Breast epithelium (tissue), 3 donors: Measurements from ENCODE around the gene PHF21A.

ENCODE experiments used
- POLR2A ChIP-seq: fragments of 450-650 bp; IDR thresholded peaks from one replicate; pipeline ENCODE4 v1.6.1; 2016; ENCODE audit warnings: antibody characterized with exemption, mild to moderate bottlenecking, moderate library complexity
- TF ChIP-seq, protein P1 (sequence below), 3 donors: fragments of 450-650 bp; IDR thresholded peaks; one replicate each; pipeline ENCODE4 v1.5.1; 2016 to 2017; ENCODE audit warnings: antibody characterized with exemption in 3 of 3, mild to moderate bottlenecking in 3 of 3, moderate library complexity in 3 of 3

DNA sequence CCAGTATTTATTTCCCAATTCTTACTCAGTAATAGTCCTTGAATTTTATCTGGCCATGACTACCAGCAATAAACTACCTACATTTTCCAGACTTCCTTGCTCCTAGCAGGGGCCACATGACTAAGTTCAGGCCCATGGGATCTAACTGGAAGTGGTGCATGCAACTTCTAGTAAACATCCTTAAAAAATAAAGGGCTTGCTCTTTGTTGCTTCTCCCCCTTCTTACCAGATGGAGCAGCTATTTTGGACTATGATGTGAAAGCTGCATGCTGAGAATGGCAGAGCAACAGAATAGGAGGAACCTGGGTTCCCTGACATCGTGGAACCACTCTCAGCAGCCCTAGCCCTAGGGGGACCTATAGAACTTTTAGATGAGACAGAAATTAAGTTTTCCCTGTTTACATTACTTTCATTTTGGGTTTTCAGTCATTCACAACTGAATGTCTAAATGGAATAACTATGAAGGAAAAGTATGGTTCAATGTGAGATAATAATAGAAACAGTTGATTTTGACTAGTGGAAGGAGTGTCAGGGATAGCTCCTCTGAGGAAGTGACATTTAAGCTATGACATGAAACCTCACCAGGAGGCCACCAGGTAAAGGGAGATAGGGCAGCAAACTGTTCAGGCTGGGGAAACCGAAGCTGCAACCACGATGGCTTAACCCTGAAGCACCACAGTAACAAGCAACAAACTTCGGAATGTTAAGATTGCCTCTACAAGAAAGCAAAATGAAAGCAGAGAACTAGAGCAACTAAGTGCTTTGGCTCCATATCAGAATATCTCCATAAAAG is 48.9 kb downstream of the PHF21A start:
- TF ChIP-seq, protein P1, sequence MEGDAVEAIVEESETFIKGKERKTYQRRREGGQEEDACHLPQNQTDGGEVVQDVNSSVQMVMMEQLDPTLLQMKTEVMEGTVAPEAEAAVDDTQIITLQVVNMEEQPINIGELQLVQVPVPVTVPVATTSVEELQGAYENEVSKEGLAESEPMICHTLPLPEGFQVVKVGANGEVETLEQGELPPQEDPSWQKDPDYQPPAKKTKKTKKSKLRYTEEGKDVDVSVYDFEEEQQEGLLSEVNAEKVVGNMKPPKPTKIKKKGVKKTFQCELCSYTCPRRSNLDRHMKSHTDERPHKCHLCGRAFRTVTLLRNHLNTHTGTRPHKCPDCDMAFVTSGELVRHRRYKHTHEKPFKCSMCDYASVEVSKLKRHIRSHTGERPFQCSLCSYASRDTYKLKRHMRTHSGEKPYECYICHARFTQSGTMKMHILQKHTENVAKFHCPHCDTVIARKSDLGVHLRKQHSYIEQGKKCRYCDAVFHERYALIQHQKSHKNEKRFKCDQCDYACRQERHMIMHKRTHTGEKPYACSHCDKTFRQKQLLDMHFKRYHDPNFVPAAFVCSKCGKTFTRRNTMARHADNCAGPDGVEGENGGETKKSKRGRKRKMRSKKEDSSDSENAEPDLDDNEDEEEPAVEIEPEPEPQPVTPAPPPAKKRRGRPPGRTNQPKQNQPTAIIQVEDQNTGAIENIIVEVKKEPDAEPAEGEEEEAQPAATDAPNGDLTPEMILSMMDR (IDR thresholded peaks at IDR 0.05): no peak
- no peak for TF ChIP-seq POLR2A
